ENCODE measurements around the gene PTX4. TPM values are rescaled to one million over a fixed set of nuclear protein-coding genes. Genes with fewer than 3 reads are reported as not detected.
A peak's percentile ranks its signal among the peaks of the same experiment; 100 is the strongest.

The PTX4 gene
- total and polyA plus RNA-seq, 9 of the 15 experiments (the other 6 are each of a cell fraction or from before 2014, with no cell fraction given): 0.11 TPM; not detected in 8

DNA sequence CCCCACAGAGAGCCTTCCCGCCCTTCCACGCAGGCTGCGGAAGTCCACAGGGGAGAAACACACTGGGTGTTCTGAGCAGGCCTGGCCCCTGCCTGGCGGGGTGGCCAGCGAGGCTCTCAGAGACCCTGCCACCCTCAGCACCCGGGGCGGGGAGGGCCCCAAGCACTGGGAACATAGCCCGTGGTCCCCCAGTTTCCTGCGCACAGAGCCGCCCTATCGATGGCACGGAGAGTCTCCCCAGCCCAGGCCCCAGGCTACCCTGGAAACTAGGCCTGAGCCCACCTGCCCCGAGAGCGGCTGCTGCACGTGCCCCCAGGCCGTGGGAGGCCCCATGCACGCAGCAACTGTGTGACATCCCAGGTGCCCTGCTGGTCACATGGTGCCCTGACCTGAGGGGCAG lies 34.2 kb downstream of the PTX4 start:
- no peak overlapping the region for H3K27ac ChIP-seq (ENCODE audit: extremely low read depth, low read depth, low read length)
- no peak for ATAC-seq
- ChIA-PET POLR2A (interaction anchor here (0.9 to 1.4 kb wide), 4 partner anchors 8 to 16 kb away, joined by 3 to 4 read pairs (median 3); no protein-coding TSS in a partner anchor), CTCF (ENCODE audit: low intra/inter-chr PET ratio) (interaction anchor here (0.5 kb wide), 1 partner anchor 158 kb away, joined by 4 read pairs; no protein-coding TSS in a partner anchor)
- no TSS peak for BruUV-seq (replicated peaks)
- H3K9me1 ChIP-seq (ENCODE audit: control insufficient read depth, insufficient read depth, low read length): peaks cover 2% of the 10 kb centered on the region
- 0 out of 2 replicates have a peak, but pooled peaks cover 5% of the 10 kb centered on the region for H4K20me1 ChIP-seq (replicated peaks; ENCODE audit: control insufficient read depth, insufficient read depth, low read length)
- in situ Hi-C loops (cut with MboI): no loop called here
- peaks cover 0 to 27% of the 10 kb centered on the region in 2 experiments; a peak in 2 of 5 replicates for H3K4me1 ChIP-seq (replicated peaks in 1 of 2; ENCODE audit: control insufficient read depth in 2 of 2, insufficient read depth in 2 of 2, low read length in 2 of 2)
- peaks cover 78% of the 10 kb centered on the region; the same call in 2 of the 3 replicates for H3K36me3 ChIP-seq (ENCODE audit: control insufficient read depth, insufficient read depth, low read length)
- H2AFZ ChIP-seq (ENCODE audit: low read depth, low read length): no peak overlapping the region
- TF ChIP-seq POLR2G (IDR thresholded peaks at IDR 0.05; ENCODE audit: low read depth, low read length) (peak; percentile 24; the same call in 1 of the 2 replicates), ZFP1 (CRISPR knock-in tag; IDR thresholded peaks at IDR 0.05) (no peak), MAFK (IDR thresholded peaks at IDR 0.05; ENCODE audit: low read length) (no peak)
- intact Hi-C loops (cut with micrococcal nuclease): no loop called here
- H3K4me3 ChIP-seq: no peak overlapping the region
- H3K79me2 ChIP-seq (ENCODE audit: control insufficient read depth, insufficient read depth, low read length): no peaks in the 10 kb centered on the region
- no peaks in the 10 kb centered on the region for H3K9me3 ChIP-seq (replicated peaks; ENCODE audit: control insufficient read depth, insufficient read depth, low read depth, low read length)
- 96% methylated on average over 10 of the region's 17 CpGs for WGBS (ENCODE audit: insufficient coverage, low coverage, missing lambda C conversion rate)
- no peak overlapping the region; a peak in 1 of 4 replicates for H3K9ac ChIP-seq (ENCODE audit: insufficient read depth in 1 of 2, low read depth in 2 of 2, low read length in 2 of 2)
- no peak for FAIRE-seq
- H3K4me2 ChIP-seq (ENCODE audit: insufficient read depth, low read length): no peak overlapping the region
- H3K27me3 ChIP-seq (ENCODE audit: control insufficient read depth in 2 of 2, insufficient read depth in 2 of 2, low read length in 2 of 2): no peaks in the 10 kb centered on the region
- DNase-seq (ENCODE audit: extremely low read depth in 1 of 4, low spot score in 3 of 4): no peak

- TSS peak; percentile 31 for BruUV-seq (replicated peaks)
- no peak for TF ChIP-seq MBD1 (CRISPR knock-in tag; IDR thresholded peaks at IDR 0.05)
- no peak for TF ChIP-seq DPF2 (IDR thresholded peaks at IDR 0.05)
- TF ChIP-seq SETDB1 (IDR thresholded peaks at IDR 0.05; ENCODE audit: low read length): no peak
- TF ChIP-seq NFE2 (IDR thresholded peaks at IDR 0.05; ENCODE audit: low read depth): no peak
- no peak for TF ChIP-seq SP2 (IDR thresholded peaks at IDR 0.05; ENCODE audit: extremely low read depth, low read depth, low read length, poor library complexity, severe bottlenecking)
- TF ChIP-seq, protein P1, sequence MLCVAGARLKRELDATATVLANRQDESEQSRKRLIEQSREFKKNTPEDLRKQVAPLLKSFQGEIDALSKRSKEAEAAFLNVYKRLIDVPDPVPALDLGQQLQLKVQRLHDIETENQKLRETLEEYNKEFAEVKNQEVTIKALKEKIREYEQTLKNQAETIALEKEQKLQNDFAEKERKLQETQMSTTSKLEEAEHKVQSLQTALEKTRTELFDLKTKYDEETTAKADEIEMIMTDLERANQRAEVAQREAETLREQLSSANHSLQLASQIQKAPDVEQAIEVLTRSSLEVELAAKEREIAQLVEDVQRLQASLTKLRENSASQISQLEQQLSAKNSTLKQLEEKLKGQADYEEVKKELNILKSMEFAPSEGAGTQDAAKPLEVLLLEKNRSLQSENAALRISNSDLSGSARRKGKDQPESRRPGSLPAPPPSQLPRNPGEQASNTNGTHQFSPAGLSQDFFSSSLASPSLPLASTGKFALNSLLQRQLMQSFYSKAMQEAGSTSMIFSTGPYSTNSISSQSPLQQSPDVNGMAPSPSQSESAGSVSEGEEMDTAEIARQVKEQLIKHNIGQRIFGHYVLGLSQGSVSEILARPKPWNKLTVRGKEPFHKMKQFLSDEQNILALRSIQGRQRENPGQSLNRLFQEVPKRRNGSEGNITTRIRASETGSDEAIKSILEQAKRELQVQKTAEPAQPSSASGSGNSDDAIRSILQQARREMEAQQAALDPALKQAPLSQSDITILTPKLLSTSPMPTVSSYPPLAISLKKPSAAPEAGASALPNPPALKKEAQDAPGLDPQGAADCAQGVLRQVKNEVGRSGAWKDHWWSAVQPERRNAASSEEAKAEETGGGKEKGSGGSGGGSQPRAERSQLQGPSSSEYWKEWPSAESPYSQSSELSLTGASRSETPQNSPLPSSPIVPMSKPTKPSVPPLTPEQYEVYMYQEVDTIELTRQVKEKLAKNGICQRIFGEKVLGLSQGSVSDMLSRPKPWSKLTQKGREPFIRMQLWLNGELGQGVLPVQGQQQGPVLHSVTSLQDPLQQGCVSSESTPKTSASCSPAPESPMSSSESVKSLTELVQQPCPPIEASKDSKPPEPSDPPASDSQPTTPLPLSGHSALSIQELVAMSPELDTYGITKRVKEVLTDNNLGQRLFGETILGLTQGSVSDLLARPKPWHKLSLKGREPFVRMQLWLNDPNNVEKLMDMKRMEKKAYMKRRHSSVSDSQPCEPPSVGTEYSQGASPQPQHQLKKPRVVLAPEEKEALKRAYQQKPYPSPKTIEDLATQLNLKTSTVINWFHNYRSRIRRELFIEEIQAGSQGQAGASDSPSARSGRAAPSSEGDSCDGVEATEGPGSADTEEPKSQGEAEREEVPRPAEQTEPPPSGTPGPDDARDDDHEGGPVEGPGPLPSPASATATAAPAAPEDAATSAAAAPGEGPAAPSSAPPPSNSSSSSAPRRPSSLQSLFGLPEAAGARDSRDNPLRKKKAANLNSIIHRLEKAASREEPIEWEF (CRISPR knock-in tag; IDR thresholded peaks at IDR 0.05): no peak
Observed at GRCh38 chr16:1453316-1453715, 35.4 kb downstream of the PTX4 start.

More at GRCh38 chr16:1453316-1453715, 35.4 kb downstream of the PTX4 start:
- no peaks in the 10 kb centered on the region for H3K27me3 ChIP-seq (ENCODE audit: control insufficient read depth in 2 of 2, insufficient read depth in 2 of 2, low read length in 2 of 2)
- H3K79me2 ChIP-seq (ENCODE audit: control insufficient read depth, insufficient read depth, low read length): no peaks in the 10 kb centered on the region
- no peak overlapping the region; a peak in 1 of 4 replicates for H3K9ac ChIP-seq (ENCODE audit: insufficient read depth in 1 of 2, low read depth in 2 of 2, low read length in 2 of 2)
- H2AFZ ChIP-seq (ENCODE audit: low read depth, low read length): no peak overlapping the region
- no peaks in the 10 kb centered on the region for H3K9me3 ChIP-seq (replicated peaks; ENCODE audit: control insufficient read depth, insufficient read depth, low read depth, low read length)
- in situ Hi-C loops (cut with MboI) (no loop called here), intact Hi-C loops (cut with micrococcal nuclease) (no loop called here)
- no peak overlapping the region for H3K27ac ChIP-seq (ENCODE audit: extremely low read depth, low read depth, low read length)
- peaks cover 83% of the 10 kb centered on the region; the same call in 2 of the 3 replicates for H3K36me3 ChIP-seq (ENCODE audit: control insufficient read depth, insufficient read depth, low read length)
- no peak overlapping the region for H3K4me2 ChIP-seq (ENCODE audit: insufficient read depth, low read length)
- FAIRE-seq (no peak), ATAC-seq (no peak), DNase-seq (ENCODE audit: extremely low read depth in 1 of 4, low spot score in 3 of 4) (no peak)
- WGBS (ENCODE audit: insufficient coverage, low coverage, missing lambda C conversion rate): 94% methylated on average over 13 of the region's 19 CpGs
- ChIA-PET CTCF (ENCODE audit: low intra/inter-chr PET ratio) (interaction anchor here (0.6 kb wide), 1 partner anchor 659 kb away, joined by 3 read pairs; no protein-coding TSS in a partner anchor), POLR2A (interaction anchor here (1.4 kb wide), 1 partner anchor 9 kb away, joined by 4 read pairs; no protein-coding TSS in a partner anchor)
- peaks cover 0 to 19% of the 10 kb centered on the region in 2 experiments; a peak in 2 of 5 replicates for H3K4me1 ChIP-seq (replicated peaks in 1 of 2; ENCODE audit: control insufficient read depth in 2 of 2, insufficient read depth in 2 of 2, low read length in 2 of 2)
- no peak overlapping the region for H3K4me3 ChIP-seq
- peaks cover 2% of the 10 kb centered on the region for H3K9me1 ChIP-seq (ENCODE audit: control insufficient read depth, insufficient read depth, low read length)
- H4K20me1 ChIP-seq (replicated peaks; ENCODE audit: control insufficient read depth, insufficient read depth, low read length): no peaks in the 10 kb centered on the region
